ENCODE results near the gene AIG1. TPM values are rescaled to one million over a fixed set of nuclear protein-coding genes. Genes with fewer than 3 reads are reported as not detected.
"Not testable (repeated sequence)": the region's sequence is repeated elsewhere in the genome, so short reads cannot be mapped to it uniquely, and the experiment has no call there.

Gene AIG1
- total RNA-seq, 1 donor, result 18.9 TPM

GRCh38 chr6:143125455-143125854, 64.8 kb downstream of the AIG1 start:
- no peak for DNase-seq (ENCODE audit: low read depth in 2 of 3, low spot score in 2 of 3)

GRCh38 chr6:143125864-143126573, 65.3 kb downstream of the AIG1 start:
- DNase-seq (ENCODE audit: low read depth in 2 of 3, low spot score in 2 of 3), result no peak

- DNase-seq (ENCODE audit: low read depth in 2 of 3, low spot score in 2 of 3), result no peak
Measured at GRCh38 chr6:143126574-143126941, 65.9 kb downstream of the AIG1 start.

- no peak for DNase-seq (ENCODE audit: low read depth in 2 of 3, low spot score in 2 of 3)
Measured at GRCh38 chr6:143127941-143128680, 67.4 kb downstream of the AIG1 start.

- DNase-seq (ENCODE audit: low read depth in 2 of 3, low spot score in 2 of 3), result no peak
Measured at GRCh38 chr6:143128681-143129015, 68.0 kb downstream of the AIG1 start.

GRCh38 chr6:143130928-143131327, 70.2 kb downstream of the AIG1 start:
- DNase-seq (ENCODE audit: low read depth in 2 of 3, low spot score in 2 of 3), result no peak

GRCh38 chr6:143135325-143135724, 74.6 kb downstream of the AIG1 start:
- no peak for DNase-seq (ENCODE audit: low read depth in 2 of 3, low spot score in 2 of 3)

GRCh38 chr6:143135797-143136561, 75.3 kb downstream of the AIG1 start:
- no peak for DNase-seq (ENCODE audit: low read depth in 2 of 3, low spot score in 2 of 3)

- DNase-seq (ENCODE audit: low read depth in 2 of 3, low spot score in 2 of 3), result no peak
Measured at GRCh38 chr6:143136647-143137046, 76.0 kb downstream of the AIG1 start.

GRCh38 chr6:143139239-143139784, 78.6 kb downstream of the AIG1 start:
- no peak for DNase-seq (ENCODE audit: low read depth in 2 of 3, low spot score in 2 of 3)

GRCh38 chr6:143139884-143140283, 79.2 kb downstream of the AIG1 start:
- not testable (repeated sequence) for DNase-seq (ENCODE audit: low read depth in 2 of 3, low spot score in 2 of 3)

GRCh38 chr6:143140767-143141166, 80.1 kb downstream of the AIG1 start:
- no peak for DNase-seq (ENCODE audit: low read depth in 2 of 3, low spot score in 2 of 3)

- no peak for DNase-seq (ENCODE audit: low read depth in 2 of 3, low spot score in 2 of 3)
Measured at GRCh38 chr6:143141442-143141841, 80.8 kb downstream of the AIG1 start.

GRCh38 chr6:143146186-143146851, 85.6 kb downstream of the AIG1 start:
- DNase-seq (ENCODE audit: low read depth in 2 of 3, low spot score in 2 of 3), result no peak

GRCh38 chr6:143149771-143150170, 89.1 kb downstream of the AIG1 start:
- DNase-seq (ENCODE audit: low read depth in 2 of 3, low spot score in 2 of 3), result no peak

- DNase-seq (ENCODE audit: low read depth in 2 of 3, low spot score in 2 of 3), result no peak
Measured at GRCh38 chr6:143150281-143150680, 89.6 kb downstream of the AIG1 start.

- no peak for DNase-seq (ENCODE audit: low read depth in 2 of 3, low spot score in 2 of 3)
Measured at GRCh38 chr6:143151381-143151780, 90.7 kb downstream of the AIG1 start.

GRCh38 chr6:143155681-143156080, 95.0 kb downstream of the AIG1 start:
- DNase-seq (ENCODE audit: low read depth in 2 of 3, low spot score in 2 of 3), result no peak

GRCh38 chr6:143157131-143157530, 96.4 kb downstream of the AIG1 start:
- DNase-seq (ENCODE audit: low read depth in 2 of 3, low spot score in 2 of 3), result no peak

GRCh38 chr6:143158113-143158581, 97.5 kb downstream of the AIG1 start:
- DNase-seq (ENCODE audit: low read depth in 2 of 3, low spot score in 2 of 3), result no peak

GRCh38 chr6:143159001-143159400, 98.3 kb downstream of the AIG1 start:
- no peak for DNase-seq (ENCODE audit: low read depth in 2 of 3, low spot score in 2 of 3)

Data from hematopoietic multipotent progenitor cell (in vitro differentiated cells).